Memory B cell (primary cell): ENCODE measurements around the gene RNF180.

Source experiments
- ATAC-seq: fragments of 150-1000 bp; cut with Tn5 transposase; 2 replicates; pipeline ENCODE4 v1.10.0; 2021; ENCODE audit warnings: low read depth, mild to moderate bottlenecking, moderate library complexity
- DNase-seq, 2 donors: peaks; one replicate each; pipeline ENCODE4 v3.0.0; 2022; ENCODE audit warnings: low spot score in 2 of 2
- H3K27ac Mint-ChIP-seq: one replicate; pipeline ENCODE4 v1.8.0; 2022; ENCODE audit warnings: mild to moderate bottlenecking, moderate library complexity, mixed read lengths
- H3K27me3 Mint-ChIP-seq: one replicate; pipeline ENCODE4 v1.8.0; 2022; ENCODE audit warnings: mixed read lengths
- H3K36me3 Mint-ChIP-seq: one replicate; pipeline ENCODE4 v1.8.0; 2022; ENCODE audit warnings: mild to moderate bottlenecking, mixed read lengths
- H3K4me1 Mint-ChIP-seq: one replicate; pipeline ENCODE4 v1.8.0; 2022; ENCODE audit warnings: mixed read lengths
- H3K4me3 Mint-ChIP-seq: one replicate; pipeline ENCODE4 v1.8.0; 2022; ENCODE audit warnings: mild to moderate bottlenecking, moderate library complexity, mixed read lengths
- H3K9me3 Mint-ChIP-seq: one replicate; pipeline ENCODE4 v1.8.0; 2022; ENCODE audit warnings: mixed read lengths

Gene RNF180

GRCh38 chr5:64165500-64166200 is at the start of gene RNF180:
TSS of gene RNF180 (plus strand) at chr5:64165843. CDS start at chr5:64200808, 34,965 bp downstream.
- ATAC-seq (no peak), DNase-seq (no peak)
- H3K4me1 Mint-ChIP-seq = peaks cover 6% of the 10 kb centered on the region
- no peak within 1 kb of the TSS for H3K27ac Mint-ChIP-seq
- H3K36me3 Mint-ChIP-seq = no peaks in the 10 kb centered on the region
- H3K9me3 Mint-ChIP-seq = no peaks in the 10 kb centered on the region
- peak within 1 kb of the TSS; percentile 75 for H3K4me3 Mint-ChIP-seq
- peaks cover 12% of the 10 kb centered on the region for H3K27me3 Mint-ChIP-seq

- Mint-ChIP-seq H3K36me3 (no peaks in the 10 kb centered on the region), H3K4me3 (no peak overlapping the region), H3K27ac (no peak overlapping the region), H3K27me3 (peaks cover under 1% of the 10 kb centered on the region), H3K4me1 (no peaks in the 10 kb centered on the region), H3K9me3 (peaks cover under 1% of the 10 kb centered on the region)
- ATAC-seq = no peak
- DNase-seq = no peak
Measured at GRCh38 chr5:64125521-64125920, 40.1 kb upstream of the RNF180 start.

- DNase-seq (no peak), ATAC-seq (no peak)
- Mint-ChIP-seq H3K4me1 (no peaks in the 10 kb centered on the region), H3K36me3 (no peaks in the 10 kb centered on the region), H3K27me3 (no peaks in the 10 kb centered on the region), H3K4me3 (no peak overlapping the region), H3K9me3 (no peaks in the 10 kb centered on the region), H3K27ac (no peak overlapping the region)
Measured at GRCh38 chr5:64126202-64126741, 39.4 kb upstream of the RNF180 start.

- Mint-ChIP-seq H3K36me3 (no peaks in the 10 kb centered on the region), H3K27ac (no peak overlapping the region), H3K4me1 (no peaks in the 10 kb centered on the region), H3K4me3 (no peak overlapping the region), H3K9me3 (peaks cover 3% of the 10 kb centered on the region), H3K27me3 (peaks cover 2% of the 10 kb centered on the region)
- DNase-seq = no peak
- no peak for ATAC-seq
Measured at GRCh38 chr5:64140018-64140417, 25.6 kb upstream of the RNF180 start.

GRCh38 chr5:64144425-64145215 is 21.0 kb upstream of the RNF180 start:
- DNase-seq = no peak
- Mint-ChIP-seq H3K36me3 (no peaks in the 10 kb centered on the region), H3K27me3 (no peaks in the 10 kb centered on the region), H3K4me3 (no peak overlapping the region), H3K9me3 (no peaks in the 10 kb centered on the region), H3K4me1 (no peaks in the 10 kb centered on the region), H3K27ac (no peak overlapping the region)
- no peak for ATAC-seq

GRCh38 chr5:64145216-64145895 is 20.3 kb upstream of the RNF180 start:
- H3K27ac Mint-ChIP-seq = no peak overlapping the region
- H3K4me3 Mint-ChIP-seq = no peak overlapping the region
- H3K27me3 Mint-ChIP-seq = no peaks in the 10 kb centered on the region
- ATAC-seq = no peak
- H3K9me3 Mint-ChIP-seq = no peaks in the 10 kb centered on the region
- H3K36me3 Mint-ChIP-seq = no peaks in the 10 kb centered on the region
- DNase-seq = no peak
- no peaks in the 10 kb centered on the region for H3K4me1 Mint-ChIP-seq

GRCh38 chr5:64147379-64147778 is 18.3 kb upstream of the RNF180 start:
- Mint-ChIP-seq H3K36me3 (no peaks in the 10 kb centered on the region), H3K9me3 (no peaks in the 10 kb centered on the region), H3K4me1 (no peaks in the 10 kb centered on the region), H3K27ac (no peak overlapping the region), H3K27me3 (no peaks in the 10 kb centered on the region), H3K4me3 (no peak overlapping the region)
- DNase-seq (no peak), ATAC-seq (no peak)

GRCh38 chr5:64147849-64148441 is 17.7 kb upstream of the RNF180 start:
- H3K4me1 Mint-ChIP-seq = no peaks in the 10 kb centered on the region
- H3K9me3 Mint-ChIP-seq = no peaks in the 10 kb centered on the region
- no peak overlapping the region for H3K27ac Mint-ChIP-seq
- DNase-seq (no peak), ATAC-seq (no peak)
- H3K36me3 Mint-ChIP-seq = no peaks in the 10 kb centered on the region
- no peak overlapping the region for H3K4me3 Mint-ChIP-seq
- no peaks in the 10 kb centered on the region for H3K27me3 Mint-ChIP-seq

- Mint-ChIP-seq H3K27me3 (peaks cover 1% of the 10 kb centered on the region), H3K36me3 (no peaks in the 10 kb centered on the region), H3K9me3 (peaks cover 7% of the 10 kb centered on the region), H3K4me1 (no peaks in the 10 kb centered on the region), H3K4me3 (no peak overlapping the region), H3K27ac (no peak overlapping the region)
- ATAC-seq (no peak), DNase-seq (no peak)
Measured at GRCh38 chr5:64149268-64149667, 16.4 kb upstream of the RNF180 start.

GRCh38 chr5:64149857-64150521 is 15.7 kb upstream of the RNF180 start:
- no peaks in the 10 kb centered on the region for H3K4me1 Mint-ChIP-seq
- peaks cover 1% of the 10 kb centered on the region for H3K27me3 Mint-ChIP-seq
- H3K36me3 Mint-ChIP-seq = no peaks in the 10 kb centered on the region
- ATAC-seq (no peak), DNase-seq (no peak)
- no peak overlapping the region for H3K27ac Mint-ChIP-seq
- H3K9me3 Mint-ChIP-seq = peaks cover 7% of the 10 kb centered on the region
- H3K4me3 Mint-ChIP-seq = no peak overlapping the region

- Mint-ChIP-seq H3K9me3 (peaks cover 9% of the 10 kb centered on the region), H3K27ac (no peak overlapping the region), H3K4me3 (no peak overlapping the region), H3K4me1 (no peaks in the 10 kb centered on the region), H3K36me3 (no peaks in the 10 kb centered on the region), H3K27me3 (peaks cover 1% of the 10 kb centered on the region)
- DNase-seq (no peak), ATAC-seq (no peak)
Measured at GRCh38 chr5:64156261-64156660, 9.4 kb upstream of the RNF180 start.

- H3K27me3 Mint-ChIP-seq = peaks cover 1% of the 10 kb centered on the region
- no peak overlapping the region for H3K27ac Mint-ChIP-seq
- no peaks in the 10 kb centered on the region for H3K36me3 Mint-ChIP-seq
- H3K4me1 Mint-ChIP-seq = peaks cover 6% of the 10 kb centered on the region
- H3K4me3 Mint-ChIP-seq = no peak overlapping the region
- ATAC-seq = no peak
- no peak for DNase-seq
- H3K9me3 Mint-ChIP-seq = peaks cover 6% of the 10 kb centered on the region
Measured at GRCh38 chr5:64158827-64159226, 6.8 kb upstream of the RNF180 start.

- DNase-seq (no peak), ATAC-seq (no peak)
- H3K9me3 Mint-ChIP-seq = peaks cover 3% of the 10 kb centered on the region
- peaks cover 6% of the 10 kb centered on the region for H3K4me1 Mint-ChIP-seq
- H3K27me3 Mint-ChIP-seq = peaks cover 6% of the 10 kb centered on the region
- H3K27ac Mint-ChIP-seq = no peak overlapping the region
- H3K36me3 Mint-ChIP-seq = no peaks in the 10 kb centered on the region
- H3K4me3 Mint-ChIP-seq = no peak overlapping the region
Measured at GRCh38 chr5:64160201-64160600, 5.4 kb upstream of the RNF180 start.
